Effector memory CD8-positive, alpha-beta T cell (primary cell): Measurements from ENCODE around the gene STX8.

Source experiments
- ATAC-seq: fragments of 150-1000 bp; cut with Tn5 transposase; replicated peaks from 2 replicates; pipeline ENCODE4 v1.10.0; 2021; ENCODE audit warnings: mild to moderate bottlenecking, moderate library complexity
- DNase-seq, 3 experiments: peaks; one replicate each; pipeline ENCODE4 v3.0.0; 2021
- H3K27ac Mint-ChIP-seq, 2 donors: one replicate each; pipeline ENCODE4 v1.8.0; 2022; ENCODE audit warnings: mild to moderate bottlenecking in 2 of 2, mixed read lengths in 2 of 2, moderate library complexity in 2 of 2
- H3K27me3 Mint-ChIP-seq, 2 donors: one replicate each; pipeline ENCODE4 v1.8.0; 2022; ENCODE audit warnings: mixed read lengths in 2 of 2
- H3K36me3 Mint-ChIP-seq: one replicate; pipeline ENCODE4 v1.8.0; 2022; ENCODE audit warnings: mild to moderate bottlenecking, moderate library complexity, mixed read lengths; ENCODE audit not compliant: insufficient read depth
- H3K4me1 Mint-ChIP-seq, 2 donors: one replicate each; pipeline ENCODE4 v1.8.0; 2022; ENCODE audit warnings: low read depth in 2 of 2, mixed read lengths in 2 of 2
- H3K4me3 Mint-ChIP-seq, 2 donors: one replicate each; pipeline ENCODE4 v1.8.0; 2022; ENCODE audit warnings: mild to moderate bottlenecking in 2 of 2, mixed read lengths in 2 of 2, moderate library complexity in 2 of 2
- H3K9me3 Mint-ChIP-seq, 2 donors: one replicate each; pipeline ENCODE4 v1.8.0; 2022; ENCODE audit warnings: mixed read lengths in 2 of 2

STX8 gene

DNA sequence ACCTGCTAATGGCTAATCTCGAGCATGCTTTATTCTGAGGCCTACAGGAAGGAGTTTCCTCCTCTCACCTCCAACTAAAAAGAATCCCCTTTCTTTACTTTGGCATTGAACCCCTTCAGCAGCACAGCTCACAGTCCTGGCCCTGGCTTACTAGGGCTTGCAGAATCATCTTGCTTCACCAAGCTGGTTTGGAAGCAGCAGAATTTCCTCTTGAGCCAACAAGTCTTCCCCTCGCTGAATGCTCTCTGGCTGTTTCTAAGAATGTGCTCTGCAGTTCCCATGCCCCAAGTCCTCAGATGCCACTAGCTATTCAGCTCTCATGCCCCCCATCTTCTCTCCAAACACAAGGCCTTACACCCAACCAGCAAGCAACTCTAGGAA, 283.1 kb downstream of the STX8 start:
- no peaks in the 10 kb centered on the region for H3K27me3 Mint-ChIP-seq

DNA sequence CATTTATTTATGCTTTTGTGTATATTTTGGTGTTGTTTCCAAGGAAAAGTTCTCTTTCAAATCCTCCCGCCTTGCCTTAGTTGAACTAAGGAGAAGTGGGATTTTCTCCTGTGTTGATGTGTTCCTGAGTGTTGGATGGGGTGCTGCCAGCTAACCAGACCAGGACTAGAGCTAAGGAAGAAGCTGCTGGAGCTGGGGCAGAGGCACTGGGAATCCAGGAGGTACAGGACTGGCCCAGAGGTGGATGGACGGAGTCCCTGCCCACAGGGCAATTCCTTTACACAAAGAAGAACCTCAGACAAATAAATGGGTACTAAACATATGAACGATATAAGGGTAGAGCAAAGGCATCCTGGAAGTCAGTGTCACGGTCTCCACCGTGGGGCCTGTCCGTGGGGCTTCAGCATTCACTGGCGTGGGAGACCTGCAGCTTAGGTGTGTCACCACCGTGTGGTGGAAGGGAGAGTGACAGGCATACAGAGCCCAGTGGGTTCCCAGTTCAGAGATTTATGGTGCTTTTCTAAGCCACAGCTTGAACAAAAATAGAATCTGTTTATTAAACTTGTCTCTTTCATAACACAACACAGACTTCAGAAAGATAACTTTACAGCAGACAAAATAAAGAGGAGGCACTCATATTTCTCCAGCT, 283.6 kb downstream of the STX8 start:
- Mint-ChIP-seq H3K36me3 (no peaks in the 10 kb centered on the region), H3K4me1 (peaks cover 14 to 17% of the 10 kb centered on the region in 2 donors), H3K27ac (no peak overlapping the region), H3K27me3 (no peaks in the 10 kb centered on the region), H3K4me3 (no peak overlapping the region), H3K9me3 (no peaks in the 10 kb centered on the region)
- DNase-seq (peak; percentile 5 to 11 (median 8)), ATAC-seq (peak; percentile 60)

More for the DNA sequence above, 283.1 kb downstream of the STX8 start:
- no peaks in the 10 kb centered on the region for H3K9me3 Mint-ChIP-seq
- no peak for ATAC-seq
- H3K4me3 Mint-ChIP-seq, result no peak overlapping the region
- H3K27ac Mint-ChIP-seq, result peak overlapping the region in 1 of 2 donors; percentile 2
- no peaks in the 10 kb centered on the region for H3K36me3 Mint-ChIP-seq
- H3K4me1 Mint-ChIP-seq, result peaks cover 13 to 14% of the 10 kb centered on the region in 2 donors
- DNase-seq, result no peak

DNA sequence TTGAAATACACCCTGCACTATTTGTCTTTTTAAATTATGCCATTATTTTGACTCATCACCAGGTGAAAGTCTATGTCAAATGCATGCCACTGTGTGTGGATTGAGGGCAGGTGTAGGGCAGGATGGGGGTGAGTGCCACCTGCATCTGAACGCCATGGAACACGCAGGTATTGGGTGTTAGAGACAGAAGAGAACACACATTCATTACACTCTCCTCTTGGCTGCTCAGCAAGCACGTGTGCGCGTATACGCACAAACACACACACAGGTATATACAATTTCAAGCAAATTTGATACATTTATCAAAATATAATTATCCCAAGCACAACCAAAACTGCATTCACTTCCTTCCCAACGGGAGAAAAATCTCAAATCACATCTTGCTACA, 285.4 kb downstream of the STX8 start:
- H3K27me3 Mint-ChIP-seq, result no peaks in the 10 kb centered on the region
- H3K27ac Mint-ChIP-seq, result peak overlapping the region in 1 of 2 donors; percentile 62
- H3K4me1 Mint-ChIP-seq, result peaks cover 14 to 18% of the 10 kb centered on the region in 2 donors
- ATAC-seq, result no peak
- H3K36me3 Mint-ChIP-seq, result no peaks in the 10 kb centered on the region
- DNase-seq, result no peak
- no peaks in the 10 kb centered on the region for H3K9me3 Mint-ChIP-seq
- no peak overlapping the region for H3K4me3 Mint-ChIP-seq

DNA sequence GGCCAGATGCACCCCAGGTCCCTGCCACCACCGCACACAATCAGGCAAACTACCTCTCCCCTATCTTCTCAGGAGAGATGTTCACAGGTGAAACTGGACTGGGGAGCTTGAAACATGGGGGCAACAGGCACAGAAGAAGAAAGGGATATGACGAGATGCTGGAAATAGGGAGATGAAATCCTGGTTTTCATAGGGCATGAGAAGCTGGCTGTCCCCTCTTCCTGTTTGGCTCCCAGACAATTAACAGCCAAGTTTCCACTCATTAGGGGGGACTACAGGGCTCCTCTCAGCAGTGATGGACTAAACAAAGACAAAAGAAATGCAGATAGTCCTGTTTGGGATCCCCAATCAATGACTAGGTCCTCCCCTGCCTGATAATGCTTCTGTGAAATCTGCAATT, 288.3 kb downstream of the STX8 start:
- Mint-ChIP-seq H3K27ac (no peak overlapping the region), H3K4me3 (no peak overlapping the region), H3K27me3 (no peaks in the 10 kb centered on the region), H3K4me1 (peaks cover 11 to 18% of the 10 kb centered on the region in 2 donors), H3K36me3 (no peaks in the 10 kb centered on the region), H3K9me3 (no peaks in the 10 kb centered on the region)
- DNase-seq (no peak), ATAC-seq (no peak)

DNA sequence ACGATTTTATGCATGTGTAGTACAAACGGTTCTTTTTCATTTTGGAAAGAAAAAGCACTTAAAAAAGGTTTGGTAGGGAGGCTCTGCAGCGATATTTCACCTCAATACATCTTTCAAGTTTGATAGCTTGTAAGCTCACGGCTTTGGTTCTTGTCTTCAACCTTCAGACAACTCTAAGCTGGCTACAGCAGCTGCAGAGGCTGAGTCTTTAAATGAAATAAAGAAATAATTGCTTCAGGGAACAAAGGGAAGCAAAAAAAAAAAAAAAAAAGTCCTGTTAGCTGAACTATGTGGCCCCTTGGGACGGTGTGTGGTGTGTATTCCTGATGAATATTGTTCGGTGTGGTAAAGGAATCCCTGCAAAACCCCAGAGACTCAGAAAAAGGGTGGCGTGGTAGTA, 289.2 kb downstream of the STX8 start:
- no peak overlapping the region for H3K27ac Mint-ChIP-seq
- H3K36me3 Mint-ChIP-seq, result no peaks in the 10 kb centered on the region
- no peak overlapping the region for H3K4me3 Mint-ChIP-seq
- H3K27me3 Mint-ChIP-seq, result no peaks in the 10 kb centered on the region
- DNase-seq, result no peak
- no peaks in the 10 kb centered on the region for H3K9me3 Mint-ChIP-seq
- no peak for ATAC-seq
- peaks cover 7 to 18% of the 10 kb centered on the region in 2 donors for H3K4me1 Mint-ChIP-seq

DNA sequence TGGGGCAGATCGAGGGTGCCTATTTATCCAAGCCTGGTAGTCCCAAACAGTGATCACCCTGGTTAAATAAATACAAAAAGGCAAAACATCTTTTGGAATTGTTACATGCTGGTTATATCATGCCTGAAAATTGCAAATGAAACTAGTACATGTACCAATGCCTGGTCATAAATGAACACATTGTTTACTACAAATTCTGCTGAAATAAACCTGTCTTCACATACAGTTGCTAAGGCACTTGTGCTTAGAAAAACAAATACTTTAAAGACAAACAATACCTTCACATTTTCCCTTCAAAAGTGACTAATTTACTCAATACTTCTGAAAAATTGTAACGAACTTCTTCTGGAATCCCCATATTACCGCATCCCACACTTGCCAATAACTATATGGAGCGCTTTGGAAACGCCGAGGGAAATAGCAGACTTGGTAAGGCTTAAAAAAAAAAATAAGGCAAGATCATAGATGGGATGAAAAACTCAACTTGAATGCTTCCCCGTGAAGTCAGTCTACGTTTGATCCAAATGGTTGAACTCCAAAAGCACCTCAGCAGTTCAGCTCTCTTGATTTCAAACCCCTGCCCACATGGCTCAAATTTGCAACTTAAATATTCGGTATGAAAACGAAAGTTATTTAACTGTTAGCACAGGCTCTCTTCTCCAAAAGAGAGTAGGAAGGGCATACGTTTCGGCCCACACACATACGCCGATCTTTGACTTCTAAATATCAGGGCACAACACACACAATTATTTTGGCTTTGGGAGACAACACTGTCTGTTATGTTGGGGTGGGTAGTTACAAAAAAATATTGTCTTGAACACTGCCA, 289.8 kb downstream of the STX8 start:
- Mint-ChIP-seq H3K36me3 (no peaks in the 10 kb centered on the region), H3K27ac (no peak overlapping the region), H3K9me3 (no peaks in the 10 kb centered on the region), H3K4me1 (peaks cover 11 to 20% of the 10 kb centered on the region in 2 donors), H3K4me3 (no peak overlapping the region), H3K27me3 (no peaks in the 10 kb centered on the region)
- ATAC-seq (no peak), DNase-seq (no peak)

DNA sequence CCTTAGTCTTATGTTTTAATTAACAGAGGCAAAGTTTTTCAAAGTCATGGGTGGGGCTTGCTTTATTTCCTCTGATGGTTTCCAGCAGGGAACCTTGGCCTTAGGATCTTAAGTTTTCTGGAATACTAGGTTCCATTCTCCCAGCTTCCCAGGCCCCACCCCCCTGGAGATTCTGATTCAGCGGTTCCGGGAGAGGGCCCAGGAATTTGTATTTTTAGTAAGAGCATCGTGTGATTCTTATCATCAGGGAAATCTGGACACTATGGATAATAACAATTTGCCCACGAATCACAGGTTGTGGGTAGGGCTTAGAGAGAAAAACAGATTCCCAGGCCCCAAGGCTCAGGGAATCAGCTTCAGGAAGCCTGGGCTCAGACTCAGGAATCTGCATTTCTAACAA, 290.7 kb downstream of the STX8 start:
- Mint-ChIP-seq H3K9me3 (no peaks in the 10 kb centered on the region), H3K36me3 (no peaks in the 10 kb centered on the region), H3K4me1 (peaks cover 9 to 12% of the 10 kb centered on the region in 2 donors), H3K27ac (no peak overlapping the region), H3K4me3 (no peak overlapping the region), H3K27me3 (no peaks in the 10 kb centered on the region)
- ATAC-seq, result no peak
- DNase-seq, result no peak

DNA sequence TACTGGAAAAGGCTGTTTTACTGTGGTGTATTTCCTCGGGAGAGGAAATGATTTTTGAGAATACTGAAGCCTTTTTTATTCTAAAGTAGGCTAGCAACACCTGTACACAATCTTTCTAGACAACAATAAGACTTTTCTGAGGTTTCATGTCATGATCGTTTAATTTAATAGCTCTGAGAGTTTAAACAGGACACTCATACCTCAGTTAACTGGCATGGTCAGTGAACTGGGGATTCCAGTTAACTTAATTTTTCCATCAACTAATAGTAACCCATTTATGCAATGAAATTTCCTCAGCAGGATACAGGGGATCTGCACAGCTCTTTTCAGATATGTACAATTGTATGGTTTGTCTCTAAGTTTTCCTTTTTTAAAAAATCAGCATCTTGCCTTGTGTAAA, 291.7 kb downstream of the STX8 start:
- ATAC-seq (no peak), DNase-seq (no peak)
- no peak overlapping the region for H3K27ac Mint-ChIP-seq
- peaks cover 6 to 9% of the 10 kb centered on the region in 2 donors for H3K4me1 Mint-ChIP-seq
- no peaks in the 10 kb centered on the region for H3K9me3 Mint-ChIP-seq
- H3K36me3 Mint-ChIP-seq, result no peaks in the 10 kb centered on the region
- no peak overlapping the region for H3K4me3 Mint-ChIP-seq
- H3K27me3 Mint-ChIP-seq, result no peaks in the 10 kb centered on the region

DNA sequence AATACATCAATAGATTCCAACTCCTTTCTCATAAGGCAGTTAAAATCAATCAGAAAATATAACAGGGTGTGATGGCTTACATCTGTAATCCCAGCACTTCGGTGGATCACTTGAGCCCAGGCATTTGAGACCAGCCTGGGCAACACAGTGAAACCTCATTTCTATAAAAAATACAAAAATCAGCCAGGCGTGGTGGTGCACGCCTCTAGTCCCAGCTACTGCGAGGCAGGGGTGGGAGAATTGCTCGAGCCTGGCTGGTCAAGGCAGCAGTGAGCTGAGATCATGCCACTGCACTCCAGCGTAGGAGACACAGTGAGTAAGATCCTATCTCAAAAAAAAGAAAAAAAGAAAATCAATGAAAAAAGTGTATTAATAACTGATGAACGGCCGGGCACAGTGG, 295.7 kb downstream of the STX8 start:
- DNase-seq (no peak), ATAC-seq (no peak)
- H3K27me3 Mint-ChIP-seq, result no peaks in the 10 kb centered on the region
- H3K9me3 Mint-ChIP-seq, result no peaks in the 10 kb centered on the region
- H3K27ac Mint-ChIP-seq, result no peak overlapping the region
- H3K4me3 Mint-ChIP-seq, result no peak overlapping the region
- H3K4me1 Mint-ChIP-seq, result peaks cover 5 to 11% of the 10 kb centered on the region in 2 donors
- peaks cover 2% of the 10 kb centered on the region for H3K36me3 Mint-ChIP-seq

DNA sequence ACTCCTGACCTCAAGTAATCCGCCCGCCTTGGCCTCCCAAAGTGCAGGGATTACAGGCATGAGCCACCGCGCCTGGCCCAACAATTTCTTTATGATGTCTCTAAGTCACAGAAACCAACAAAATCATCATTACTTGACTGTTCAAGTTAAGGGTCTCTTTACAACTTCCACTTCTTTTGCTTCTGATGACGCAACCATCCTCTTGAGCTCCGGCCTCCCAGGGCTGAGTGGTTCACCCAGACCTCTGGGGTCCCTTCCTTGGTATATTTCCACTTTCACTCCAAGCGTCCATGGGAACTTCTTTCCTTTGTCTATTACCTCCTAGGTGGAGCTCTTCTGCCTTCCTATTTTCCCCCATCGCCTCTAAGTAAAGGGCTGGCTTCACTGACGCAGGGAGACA, 300.6 kb downstream of the STX8 start:
- H3K27me3 Mint-ChIP-seq, result no peaks in the 10 kb centered on the region
- no peaks in the 10 kb centered on the region for H3K9me3 Mint-ChIP-seq
- ATAC-seq, result no peak
- H3K27ac Mint-ChIP-seq, result peak overlapping the region in 1 of 2 donors; percentile 1
- no peak for DNase-seq
- H3K4me3 Mint-ChIP-seq, result no peak overlapping the region
- H3K4me1 Mint-ChIP-seq, result peaks cover 0 to 7% of the 10 kb centered on the region in 2 donors
- H3K36me3 Mint-ChIP-seq, result peaks cover 2% of the 10 kb centered on the region

DNA sequence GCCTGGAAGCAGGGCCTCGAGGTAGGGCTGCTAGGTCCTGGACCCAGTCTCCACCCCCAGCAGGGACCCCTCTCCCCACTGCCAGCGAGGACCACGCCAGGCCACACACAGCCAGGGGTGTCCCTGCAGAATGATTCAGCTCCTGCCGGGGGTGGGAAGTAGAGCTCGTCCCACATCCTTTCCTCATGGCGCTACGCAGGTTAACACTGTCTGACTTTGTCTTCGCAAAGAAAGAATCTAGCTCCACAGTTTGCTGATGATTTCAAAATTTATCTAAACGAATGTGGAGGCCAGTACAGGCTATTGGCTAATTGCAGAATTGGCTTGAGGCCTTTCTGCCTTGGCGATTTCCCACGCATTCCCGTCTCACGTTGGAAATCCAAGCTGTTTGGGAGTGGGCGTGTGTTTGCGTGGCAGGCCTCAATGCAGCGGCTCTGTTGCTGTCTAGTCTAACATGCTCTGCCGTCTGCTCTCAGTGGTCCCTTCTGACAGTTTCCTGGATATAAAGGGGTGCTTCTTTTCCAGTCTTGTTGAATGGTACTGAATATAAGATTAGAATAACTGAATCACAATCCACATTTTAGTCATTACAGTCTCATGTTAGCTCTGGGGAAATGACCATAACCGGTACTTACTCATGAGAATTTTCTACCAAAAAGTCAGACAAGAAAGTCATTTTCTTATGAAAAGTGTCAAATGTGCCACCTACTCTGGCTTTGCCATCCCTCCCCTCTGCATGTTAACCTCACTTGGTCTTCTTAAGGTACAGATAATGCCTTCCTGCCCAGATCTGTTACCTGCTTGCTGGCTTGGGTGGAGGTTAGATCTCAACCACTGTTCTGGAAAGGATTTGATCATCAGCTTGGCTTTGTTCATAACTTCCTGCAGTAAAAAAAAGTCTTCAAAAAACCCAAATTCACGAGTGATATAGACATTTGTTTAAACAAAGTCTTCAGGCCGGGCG, 301.9 kb downstream of the STX8 start:
- H3K27me3 Mint-ChIP-seq, result no peaks in the 10 kb centered on the region
- DNase-seq (no peak), ATAC-seq (no peak)
- H3K9me3 Mint-ChIP-seq, result no peaks in the 10 kb centered on the region
- peaks cover 0 to 7% of the 10 kb centered on the region in 2 donors for H3K4me1 Mint-ChIP-seq
- H3K4me3 Mint-ChIP-seq, result no peak overlapping the region
- no peak overlapping the region for H3K27ac Mint-ChIP-seq
- H3K36me3 Mint-ChIP-seq, result peaks cover 5% of the 10 kb centered on the region

DNA sequence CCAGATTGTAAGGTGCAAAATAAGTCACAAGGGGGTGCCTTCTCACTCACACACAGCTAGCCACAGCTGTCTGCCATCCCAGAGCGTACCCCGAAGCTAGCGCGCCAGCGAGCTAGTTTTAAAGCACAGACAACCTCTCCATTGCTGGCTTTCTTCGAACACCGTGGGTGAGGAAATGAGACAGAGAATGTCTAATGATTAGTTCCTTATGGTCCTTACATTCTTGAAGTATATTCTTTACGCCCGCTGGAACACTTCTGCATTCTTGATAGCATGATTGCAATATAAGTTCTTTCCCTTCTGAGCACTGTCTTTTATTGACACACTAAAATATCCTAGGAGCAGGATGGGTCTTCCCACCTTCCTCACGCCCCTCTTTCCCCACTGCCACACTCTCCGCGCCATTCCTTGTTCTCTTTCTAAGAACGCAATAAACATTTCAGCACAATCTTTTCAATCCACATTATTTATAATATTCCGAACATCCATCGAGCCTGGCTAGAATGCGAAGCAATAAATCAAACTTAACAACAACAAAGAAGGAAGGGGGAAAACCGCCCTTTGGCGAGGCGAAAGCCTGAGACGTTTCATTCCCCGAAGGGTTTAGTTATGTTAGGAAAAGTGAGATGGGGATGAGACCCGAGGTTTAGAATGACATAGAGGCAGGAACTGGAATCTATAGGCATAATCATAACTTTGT, 303.0 kb downstream of the STX8 start:
- peaks cover 0 to 7% of the 10 kb centered on the region in 2 donors for H3K4me1 Mint-ChIP-seq
- DNase-seq, result no peak

DNA sequence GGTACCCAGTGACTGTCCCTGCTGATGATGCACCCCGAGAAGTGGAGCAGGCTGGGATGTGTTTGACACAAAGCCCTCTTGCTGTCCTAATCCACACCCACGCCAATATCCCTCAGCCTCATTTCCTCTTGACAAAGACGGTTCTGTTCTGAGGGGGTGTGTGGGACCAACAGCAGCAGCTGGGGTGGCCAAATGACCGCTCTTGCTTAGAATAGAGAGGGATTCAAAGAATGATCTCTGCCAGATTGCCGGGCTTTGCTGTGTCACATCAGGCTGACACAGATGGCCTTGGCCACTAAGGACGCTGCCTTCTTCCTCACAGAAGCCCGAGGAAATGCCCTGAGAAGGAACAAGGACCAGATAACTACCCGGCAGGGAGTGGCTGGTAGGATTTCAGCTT, 303.6 kb downstream of the STX8 start:
- DNase-seq (no peak), ATAC-seq (no peak)
- Mint-ChIP-seq H3K4me1 (peaks cover 0 to 5% of the 10 kb centered on the region in 2 donors), H3K4me3 (no peak overlapping the region), H3K9me3 (no peaks in the 10 kb centered on the region), H3K27ac (no peak overlapping the region), H3K27me3 (no peaks in the 10 kb centered on the region), H3K36me3 (peaks cover 2% of the 10 kb centered on the region)

More for the DNA sequence above, 303.0 kb downstream of the STX8 start:
- Mint-ChIP-seq H3K9me3 (no peaks in the 10 kb centered on the region), H3K27me3 (no peaks in the 10 kb centered on the region), H3K4me3 (no peak overlapping the region), H3K27ac (no peak overlapping the region), H3K36me3 (peaks cover 4% of the 10 kb centered on the region)
- ATAC-seq, result no peak
